Pancreas (tissue), 10 donors: ENCODE data around the gene STIL. TPM values are rescaled to one million over a fixed set of nuclear protein-coding genes. Genes with fewer than 3 reads are reported as not detected.
A peak's percentile ranks its signal among the peaks of the same experiment; 100 is the strongest.

Source experiments
- ATAC-seq, 4 donors: fragments of 200-7000 bp; cut with Tn5 transposase; one replicate each; pipeline versions ENCODE4 v1.8.0 to v1.9.1; 2020; ENCODE audit warnings: mild to moderate bottlenecking in 4 of 4, moderate library complexity in 4 of 4
- DNase-seq, 6 donors: peaks; one replicate each; pipeline ENCODE4 v3.0.0-alpha.2; 2020
- FAIRE-seq: peaks from 2 replicates; lab custom pipeline; 2012; peaks lifted over from hg19 to GRCh38; lab: Jason Lieb, UNC
- H3K27ac ChIP-seq, 4 donors: fragments of 200-600 bp; sonication (generic); 1 replicate in 3 of 4; 2 replicates in 1 of 4; pipeline versions ENCODE4 v1.5.0 to v1.8.0; 2020
- H3K27me3 ChIP-seq, 4 donors: fragments of 200-600 bp; one replicate each; pipeline ENCODE4 v1.8.0; 2021
- H3K36me3 ChIP-seq, 3 donors: fragments of 200-600 bp; sonication (generic) in 1 of 3; one replicate each; pipeline versions ENCODE4 v1.5.0 to v1.8.0; 2020 to 2021
- H3K4me1 ChIP-seq, 3 donors: fragments of 200-600 bp; one replicate each; pipeline ENCODE4 v1.8.0; 2021
- H3K4me3 ChIP-seq, 4 donors: fragments of 200-600 bp; sonication (generic) in 2 of 4; one replicate each; pipeline versions ENCODE4 v1.5.0 to v1.8.0; 2020 to 2021
- H3K9me3 ChIP-seq, 4 donors: fragments of 200-600 bp; one replicate each; pipeline ENCODE4 v1.8.0; 2021
- CTCF ChIP-seq, 4 donors: fragments of 200-600 bp; sonication (generic) in 3 of 4; IDR thresholded peaks; one replicate each; pipeline versions ENCODE4 v1.5.0 to v1.8.0; 2021; ENCODE audit warnings: antibody characterized with exemption in 4 of 4
- WGBS, 2 donors: extraction: QIAGEN DNeasy Blood & Tissue Kit; methylation state at CpG; one replicate each; pipeline ENCODE4 v1.1.7; 2013; 5-methylcytosine and 5-hydroxymethylcytosine counted together
- intact Hi-C, 3 donors: fragments of 100-400 bp; cut with DNase I; formaldehyde crosslinking; loops; one replicate each; pipeline versions ENCODE4 v1.11.1 to v1.14.2; 2022
- polyA plus RNA-seq, 2 donors: library from polyadenylated mRNA; stranded (reverse); fragments of 200-250 nt; gene quantifications; one replicate each; pipeline ENCODE4 v1.2.3, GENCODE V29; 2013
- total RNA-seq, 6 donors: library from RNA; stranded (reverse); fragmentation: NEBNext Ultra II Directional in 4 of 6; extraction: Animal tissue kit (Norgen Biotek cat#: 25700) in 4 of 6; gene quantifications; one replicate each; pipeline versions ENCODE4 v1.2.1 to v1.2.4, GENCODE V29; 2021 to 2023
- donor health status: healthy with polysubstance abuse.
- donor health status: DM: no; HTN: no; CAD: no; lungs with moderate emphysema.
- donor health status: DM: no; HTN: no; CAD: no.
- donor health status: control.
- donor health status: control.
- donor health status: Bipolar disorder and iron deficiency.
- donor health status: DM: yes; HTN: yes; CAD: no.
- donor health status: DM: no; HTN: no; CAD: no.
- donor health status: DM: no; HTN: no; CAD: no.
- donor health status: DM: yes; HTN: yes; CAD: no.

Gene STIL
- total and polyA plus RNA-seq, 8 donors: 0.43 to 1.5 (median 0.53) TPM

GRCh38 chr1:47213230-47213963, 100.5 kb downstream of the STIL start:
- TF ChIP-seq CTCF (IDR thresholded peaks at IDR 0.05): no peak
- H3K4me3 ChIP-seq: no peak overlapping the region
- no peaks in the 10 kb centered on the region for H3K4me1 ChIP-seq
- intact Hi-C loops: no loop called here
- ATAC-seq (no peak), DNase-seq (no peak), FAIRE-seq (no peak)
- H3K36me3 ChIP-seq: no peaks in the 10 kb centered on the region
- 61 to 80% methylated on average over 11 of the region's 11 CpGs for WGBS, 2 donors
- H3K27ac ChIP-seq: no peak overlapping the region
- H3K9me3 ChIP-seq: no peaks in the 10 kb centered on the region
- H3K27me3 ChIP-seq: no peaks in the 10 kb centered on the region

- no peak overlapping the region for H3K4me3 ChIP-seq
- H3K36me3 ChIP-seq: no peaks in the 10 kb centered on the region
- FAIRE-seq (no peak), ATAC-seq (no peak), DNase-seq (no peak)
- intact Hi-C loops: no loop called here
- H3K9me3 ChIP-seq: no peaks in the 10 kb centered on the region
- no peak for TF ChIP-seq CTCF (IDR thresholded peaks at IDR 0.05)
- H3K27me3 ChIP-seq: no peaks in the 10 kb centered on the region
- H3K27ac ChIP-seq: no peak overlapping the region
- H3K4me1 ChIP-seq: no peaks in the 10 kb centered on the region
- 60 to 70% methylated on average over 4 of the region's 4 CpGs for WGBS, 2 donors
These were observed 101.2 kb downstream of the STIL start for GRCh38 chr1:47212636-47213229.

GRCh38 chr1:47211796-47212269, 102.1 kb downstream of the STIL start:
- Histone ChIP-seq H3K9me3 (no peaks in the 10 kb centered on the region), H3K27me3 (no peaks in the 10 kb centered on the region), H3K4me3 (no peak overlapping the region), H3K36me3 (no peaks in the 10 kb centered on the region), H3K4me1 (no peaks in the 10 kb centered on the region), H3K27ac (no peak overlapping the region)
- DNase-seq (no peak), ATAC-seq (peak in 3 of 4 donors; percentile 32 to 80 (median 78)), FAIRE-seq (no peak)
- 65 to 68% methylated on average over 9 of the region's 9 CpGs for WGBS, 2 donors
- TF ChIP-seq CTCF (IDR thresholded peaks at IDR 0.05): no peak
- intact Hi-C loops: no loop called here

GRCh38 chr1:47210666-47211065, 103.3 kb downstream of the STIL start:
- H3K9me3 ChIP-seq: no peaks in the 10 kb centered on the region
- FAIRE-seq (no peak), ATAC-seq (no peak), DNase-seq (no peak)
- intact Hi-C loops: no loop called here
- H3K27ac ChIP-seq: no peak overlapping the region
- H3K36me3 ChIP-seq: no peaks in the 10 kb centered on the region
- no peaks in the 10 kb centered on the region for H3K27me3 ChIP-seq
- no peak for TF ChIP-seq CTCF (IDR thresholded peaks at IDR 0.05)
- no peak overlapping the region for H3K4me3 ChIP-seq
- WGBS, 2 donors: 66 to 80% methylated on average over 3 of the region's 3 CpGs
- no peaks in the 10 kb centered on the region for H3K4me1 ChIP-seq
